Nucleus accumbens (tissue), 56 donors: ENCODE data around the gene MMP20.
A peak's percentile ranks its signal among the peaks of the same experiment; 100 is the strongest.

ENCODE experiments used
- DNase-seq, 56 donors: peaks; one replicate each; lab custom pipeline; 2025; lab: John Stamatoyannopoulos, UW

MMP20 gene

GRCh38 chr11:102596578-102596977, 28.6 kb downstream of the MMP20 start:
- DNase-seq = no peak

GRCh38 chr11:102592634-102593581, 32.2 kb downstream of the MMP20 start:
- DNase-seq = no peak

GRCh38 chr11:102592131-102592530, 33.0 kb downstream of the MMP20 start:
- DNase-seq = no peak

GRCh38 chr11:102591160-102591718, 33.9 kb downstream of the MMP20 start:
- no peak for DNase-seq

GRCh38 chr11:102590276-102591049, 34.7 kb downstream of the MMP20 start:
- DNase-seq = no peak

- DNase-seq = peak in 10 of 56 donors; percentile 6 to 47 (median 32)
These were observed 36.1 kb downstream of the MMP20 start for GRCh38 chr11:102589047-102589459.

GRCh38 chr11:102587722-102588121, 37.4 kb downstream of the MMP20 start:
- DNase-seq = no peak

GRCh38 chr11:102583141-102583873, 41.8 kb downstream of the MMP20 start:
- no peak for DNase-seq

- DNase-seq = no peak
These were observed 43.0 kb downstream of the MMP20 start for GRCh38 chr11:102582140-102582539.

GRCh38 chr11:102581066-102581465, 44.1 kb downstream of the MMP20 start:
- DNase-seq = no peak

- DNase-seq = no peak
These were observed 44.8 kb downstream of the MMP20 start for GRCh38 chr11:102580185-102580951.

GRCh38 chr11:102577723-102578122, 47.4 kb downstream of the MMP20 start:
- DNase-seq = no peak

GRCh38 chr11:102577182-102577581, 48.0 kb downstream of the MMP20 start:
- DNase-seq = no peak

GRCh38 chr11:102576350-102576749, 48.8 kb downstream of the MMP20 start:
- no peak for DNase-seq

- DNase-seq = no peak
These were observed 50.1 kb downstream of the MMP20 start for GRCh38 chr11:102575012-102575411.

GRCh38 chr11:102573851-102574250, 51.3 kb downstream of the MMP20 start:
- DNase-seq = no peak

GRCh38 chr11:102572554-102573220, 52.4 kb downstream of the MMP20 start:
- no peak for DNase-seq

GRCh38 chr11:102568851-102569250, 56.3 kb downstream of the MMP20 start:
- DNase-seq = no peak

GRCh38 chr11:102566112-102566511, 59.0 kb downstream of the MMP20 start:
- no peak for DNase-seq
